BJ (cell line): Measurements from ENCODE around the gene ANKRD24. TPM values are rescaled to one million over a fixed set of nuclear protein-coding genes. Genes with fewer than 3 reads are reported as not detected.

Experiments used
- CTCF ChIA-PET: fragments of 350-600 bp; formaldehyde crosslinking; extraction: SDS; loops from one replicate; lab custom pipeline; 2021; ENCODE audit warnings: antibody characterized with exemption, inconsistent platforms; lab: Yijun Ruan, JAX
- POLR2A ChIA-PET: fragments of 300-600 bp; sonication (Branson Sonifier 250); formaldehyde crosslinking; extraction: SDS; loops from one replicate; lab custom pipeline; 2021; ENCODE audit warnings: antibody characterized with exemption; lab: Charles Lee
- DNase-seq: peaks from one replicate; pipeline ENCODE4 v3.0.0-alpha.2; 2011; ENCODE audit warnings: low read depth
- H3K27me3 ChIP-seq: 2 replicates; pipeline ENCODE4 v1.6.0; 2011; ENCODE audit warnings: low read length; ENCODE audit not compliant: control insufficient read depth, insufficient read depth
- H3K36me3 ChIP-seq: 2 replicates; pipeline ENCODE4 v1.5.1; 2011; ENCODE audit warnings: low read length; ENCODE audit not compliant: control insufficient read depth, insufficient read depth
- H3K4me3 ChIP-seq: 2 replicates; pipeline ENCODE4 v1.5.1; 2011; ENCODE audit warnings: low read depth, mild to moderate bottlenecking, control low read depth, low read length
- CTCF ChIP-seq: IDR thresholded peaks from 2 replicates; pipeline ENCODE4 v1.5.1; 2011; ENCODE audit warnings: low read depth, mild to moderate bottlenecking, control low read depth, inconsistent platforms, low read length, moderate library complexity; ENCODE audit not compliant: insufficient read depth
- polyA plus RNA-seq: library from polyadenylated mRNA; depleted of rRNA; stranded (reverse); fragments of >200 nt; gene quantifications from 2 replicates; pipeline ENCODE4 v1.2.3, GENCODE V29; 2011

ANKRD24 gene
- polyA plus RNA-seq, 1 experiment, result 0.22 TPM

GRCh38 chr19:4198467-4199126 lies 16.1 kb downstream of the ANKRD24 start:
- H3K27me3 ChIP-seq, result peaks cover 4% of the 10 kb centered on the region
- no peaks in the 10 kb centered on the region for H3K36me3 ChIP-seq
- DNase-seq, result no peak
- TF ChIP-seq CTCF, result no peak
- CTCF ChIA-PET, result interaction anchor here (0.7 to 1.4 kb wide), 2 partner anchors 9 to 58 kb away, joined by 3 to 4 read pairs; no protein-coding TSS in a partner anchor
- no peak overlapping the region for H3K4me3 ChIP-seq
- POLR2A ChIA-PET, result no interaction called here

DNA sequence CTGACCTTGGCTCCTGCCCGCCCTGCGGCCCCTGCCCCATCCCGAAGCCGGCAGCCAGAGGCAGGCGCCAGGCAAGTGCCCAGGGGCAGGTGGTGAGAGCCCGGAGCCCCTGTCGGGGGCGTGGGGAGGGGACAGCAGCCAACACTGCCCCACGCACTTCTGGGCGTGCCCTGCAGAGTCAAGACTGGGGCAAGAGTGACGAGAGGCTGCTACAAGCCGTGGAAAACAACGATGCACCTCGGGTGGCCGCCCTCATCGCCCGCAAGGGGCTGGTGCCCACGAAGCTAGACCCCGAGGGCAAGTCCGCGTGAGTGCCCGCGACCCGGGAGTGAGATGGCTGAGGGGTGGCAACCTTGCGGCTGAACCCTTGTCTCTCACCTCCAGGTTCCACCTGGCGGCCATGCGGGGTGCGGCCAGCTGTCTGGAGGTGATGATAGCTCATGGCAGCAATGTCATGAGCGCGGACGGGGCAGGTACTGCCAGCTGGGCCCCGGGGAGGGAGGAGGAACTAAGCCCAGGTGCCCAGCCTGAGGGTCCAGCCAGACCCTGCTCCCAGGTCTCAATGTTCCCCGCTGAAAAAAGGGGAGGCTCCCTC lies 17.3 kb downstream of the ANKRD24 start:
- Histone ChIP-seq H3K27me3 (peaks cover 4% of the 10 kb centered on the region), H3K4me3 (no peak overlapping the region), H3K36me3 (no peaks in the 10 kb centered on the region)
- TF ChIP-seq CTCF, result no peak
- CTCF ChIA-PET, result interaction anchor here (1.0 to 3.3 kb wide), 3 partner anchors 8 to 378 kb away, joined by 4 to 19 read pairs (median 4); no protein-coding TSS in a partner anchor
- POLR2A ChIA-PET, result no interaction called here
- no peak for DNase-seq

DNA sequence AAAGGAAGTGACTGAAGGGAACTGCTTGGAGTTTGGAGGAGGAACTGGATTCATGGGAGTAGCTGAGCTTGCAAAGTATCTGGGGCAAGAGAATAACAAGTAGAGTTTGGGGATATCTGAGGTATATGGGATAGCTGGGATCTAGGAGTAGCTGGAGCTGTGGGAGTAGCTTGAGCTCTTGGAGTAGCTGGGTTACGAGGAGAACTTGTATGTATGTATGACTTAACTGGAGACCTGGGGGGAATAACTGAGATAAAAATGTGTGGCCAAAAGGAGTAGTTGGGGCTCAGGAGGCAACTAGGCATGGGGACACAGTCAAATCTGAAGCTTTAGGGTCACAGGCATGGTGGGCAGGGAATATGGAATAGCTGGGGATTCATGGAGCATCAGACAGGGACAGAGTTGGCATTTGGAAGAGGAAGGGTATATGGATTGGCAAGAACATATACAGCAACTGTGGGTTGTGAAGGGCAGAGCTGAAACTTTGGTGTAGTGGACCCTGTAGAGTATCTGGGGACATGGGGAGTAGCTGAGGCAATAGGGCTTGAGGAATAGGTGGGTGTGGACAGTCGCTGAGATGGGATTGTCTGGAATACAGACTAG lies 18.6 kb downstream of the ANKRD24 start:
- Histone ChIP-seq H3K27me3 (peaks cover 4% of the 10 kb centered on the region), H3K36me3 (no peaks in the 10 kb centered on the region), H3K4me3 (no peak overlapping the region)
- CTCF ChIA-PET, result interaction anchor here (0.6 to 3.3 kb wide), 7 partner anchors 12 to 215 kb away, joined by 3 to 19 read pairs (median 8); partner anchors contain the start of gene EEF2
- no peak for TF ChIP-seq CTCF
- DNase-seq, result no peak
- POLR2A ChIA-PET, result no interaction called here

DNA sequence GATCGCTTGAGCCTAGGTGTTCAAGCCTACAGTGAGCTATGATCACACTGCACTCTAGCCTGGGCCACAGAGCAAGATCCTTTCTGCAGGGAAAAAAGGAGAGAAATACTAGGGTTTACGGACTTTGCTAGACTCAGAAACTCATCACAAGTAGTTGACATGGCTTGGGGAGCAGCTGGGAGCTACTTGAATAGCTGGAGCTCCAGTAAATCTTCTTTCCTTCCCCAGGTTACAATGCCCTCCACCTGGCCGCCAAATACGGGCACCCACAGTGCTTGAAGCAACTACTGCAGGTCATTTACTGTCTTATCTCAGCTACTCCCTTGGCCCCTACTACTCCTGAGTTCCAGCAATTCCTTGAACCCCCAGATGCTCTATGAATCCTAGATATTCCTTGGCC lies 19.3 kb downstream of the ANKRD24 start:
- CTCF ChIA-PET, result interaction anchor here (1.0 to 3.3 kb wide), 8 partner anchors 11 to 216 kb away, joined by 3 to 19 read pairs (median 6); partner anchors contain the start of gene EEF2
- no peak for TF ChIP-seq CTCF
- H3K36me3 ChIP-seq, result no peaks in the 10 kb centered on the region
- no peak for DNase-seq
- peaks cover 4% of the 10 kb centered on the region for H3K27me3 ChIP-seq
- POLR2A ChIA-PET, result no interaction called here
- H3K4me3 ChIP-seq, result no peak overlapping the region

DNA sequence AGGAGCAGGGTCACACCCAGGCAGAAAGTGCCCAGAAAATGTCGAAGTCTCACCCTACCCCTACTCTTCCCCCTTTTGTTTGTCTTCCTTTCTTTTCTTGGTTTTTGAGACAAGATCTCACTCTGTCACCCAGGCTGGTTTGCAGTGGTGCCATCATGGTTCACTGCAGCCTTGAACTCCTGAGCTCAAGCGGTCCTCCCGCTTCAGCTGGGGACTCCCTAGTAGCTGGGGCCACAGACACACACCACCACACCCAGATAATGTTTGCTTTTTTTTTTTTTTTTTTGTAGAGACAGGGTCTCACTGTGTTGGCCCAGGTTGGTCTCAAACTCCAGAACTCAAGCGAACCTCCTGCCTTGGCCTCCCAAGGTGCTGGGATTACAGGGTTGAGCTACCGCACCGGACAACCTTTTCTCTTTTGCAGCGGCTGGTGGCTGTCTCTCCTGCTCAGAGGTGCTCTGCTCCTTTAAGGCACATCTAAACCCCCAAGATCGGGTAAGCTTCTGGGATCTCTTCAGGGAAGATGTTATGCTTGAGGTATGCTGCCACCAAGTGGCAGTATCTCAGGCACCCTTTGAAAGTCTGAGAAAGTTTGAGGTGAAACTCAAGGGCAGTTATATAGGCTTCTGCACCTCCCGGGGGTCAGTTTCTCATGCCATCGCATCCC lies 24.5 kb downstream of the ANKRD24 start:
- H3K36me3 ChIP-seq, result no peaks in the 10 kb centered on the region
- ChIA-PET CTCF (interaction anchor here (0.6 to 1.6 kb wide), 7 partner anchors 13 to 238 kb away, joined by 3 to 4 read pairs (median 3); partner anchors contain the start of gene EEF2), POLR2A (no interaction called here)
- peak; percentile 37 for TF ChIP-seq CTCF
- H3K4me3 ChIP-seq, result no peak overlapping the region
- no peak for DNase-seq
- no peaks in the 10 kb centered on the region for H3K27me3 ChIP-seq
